AG08396 (cell line): ENCODE data around the gene NNAT.

Experiments used
- DNase-seq: peaks from one replicate; pipeline ENCODE4 v3.0.0; 2012; ENCODE audit warnings: low spot score, mixed read lengths

The NNAT gene

GRCh38 chr20:37523911-37524700 lies 3.1 kb downstream of the NNAT start:
- no peak for DNase-seq

GRCh38 chr20:37524859-37525708 lies 4.0 kb downstream of the NNAT start:
- peak; percentile 55 for DNase-seq

- no peak for DNase-seq
These were observed 4.8 kb downstream of the NNAT start for GRCh38 chr20:37525810-37526209.

- DNase-seq = peak; percentile 77
These were observed 5.3 kb downstream of the NNAT start for GRCh38 chr20:37526238-37526838.

- peak; percentile 59 for DNase-seq
These were observed 6.0 kb downstream of the NNAT start for GRCh38 chr20:37526839-37527637.

GRCh38 chr20:37527638-37528445 lies 6.8 kb downstream of the NNAT start, which contains the start of gene BLCAP:
Gene BLCAP (minus strand): TSS chr20:37527876. CDS start chr20:37519174, 8,702 bp downstream.
- DNase-seq = peak; percentile 96

- no peak for DNase-seq
These were observed 7.6 kb downstream of the NNAT start for GRCh38 chr20:37528446-37529213.

- no peak for DNase-seq
These were observed 8.3 kb downstream of the NNAT start for GRCh38 chr20:37529214-37529967.

GRCh38 chr20:37529968-37530600 lies 9.0 kb downstream of the NNAT start:
- DNase-seq = no peak

GRCh38 chr20:37530696-37531095 lies 9.6 kb downstream of the NNAT start:
- no peak for DNase-seq

- no peak for DNase-seq
These were observed 10.8 kb downstream of the NNAT start for GRCh38 chr20:37531856-37532255.

GRCh38 chr20:37533154-37533715 lies 12.2 kb downstream of the NNAT start:
- DNase-seq = no peak

GRCh38 chr20:37534401-37535157 lies 13.5 kb downstream of the NNAT start:
- DNase-seq = peak; percentile 48

GRCh38 chr20:37535443-37536132 lies 14.5 kb downstream of the NNAT start:
- DNase-seq = no peak

- no peak for DNase-seq
These were observed 16.5 kb downstream of the NNAT start for GRCh38 chr20:37537505-37537904.

GRCh38 chr20:37538003-37538402 lies 17.0 kb downstream of the NNAT start:
- no peak for DNase-seq

- no peak for DNase-seq
These were observed 18.4 kb downstream of the NNAT start for GRCh38 chr20:37539424-37539823.
